Thyroid gland (tissue), 4 donors: Measurements from ENCODE around the gene CREB3.

Source experiments
- CTCF ChIP-seq, 6 experiments: fragments of 200-600 bp in 3 of 6; fragments of 450-650 bp in 3 of 6; sonication (generic) in 3 of 6; IDR thresholded peaks; one replicate each; pipeline ENCODE4 v1.5.1; 2016 to 2019; ENCODE audit warnings: antibody characterized with exemption in 6 of 6, mild to moderate bottlenecking in 2 of 6, inconsistent platforms in 1 of 6, moderate library complexity in 1 of 6
- POLR2A ChIP-seq, 2 donors: fragments of 450-650 bp; IDR thresholded peaks; one replicate each; pipeline ENCODE4 v1.6.1; 2017; ENCODE audit warnings: antibody characterized with exemption in 2 of 2, mild to moderate bottlenecking in 2 of 2, moderate library complexity in 1 of 2

DNA sequence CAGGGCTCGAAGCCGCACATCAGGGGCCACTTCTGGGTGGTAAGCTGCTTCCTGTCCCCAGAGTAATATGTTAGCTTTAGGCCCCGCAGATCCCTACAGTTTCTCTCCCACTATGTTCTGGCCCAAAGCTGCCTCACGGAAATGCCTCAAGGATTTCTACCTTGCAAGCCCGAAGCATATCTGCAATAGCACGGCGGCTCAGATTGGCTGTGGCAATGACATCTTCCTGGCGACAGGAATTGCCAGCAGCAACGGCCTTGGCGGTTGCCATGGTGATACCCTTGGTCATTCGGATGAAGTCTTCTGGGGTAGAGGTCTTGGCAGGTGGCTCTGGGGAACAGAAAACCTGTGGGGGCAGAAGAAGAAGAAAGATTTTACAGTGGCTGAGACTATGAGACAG is 32.4 kb upstream of the CREB3 start:
- TF ChIP-seq CTCF (IDR thresholded peaks at IDR 0.05) (no peak), POLR2A (IDR thresholded peaks at IDR 0.05) (no peak)
